ENCODE measurements around the gene SLC4A4. TPM values are rescaled to one million over a fixed set of nuclear protein-coding genes. Genes with fewer than 3 reads are reported as not detected.

The SLC4A4 gene
- total and polyA plus RNA-seq, 10 of the 15 experiments (the other 5 are each of a cell fraction or from before 2014, with no cell fraction given), result 0.05 to 0.44 (median 0.18) TPM

DNA sequence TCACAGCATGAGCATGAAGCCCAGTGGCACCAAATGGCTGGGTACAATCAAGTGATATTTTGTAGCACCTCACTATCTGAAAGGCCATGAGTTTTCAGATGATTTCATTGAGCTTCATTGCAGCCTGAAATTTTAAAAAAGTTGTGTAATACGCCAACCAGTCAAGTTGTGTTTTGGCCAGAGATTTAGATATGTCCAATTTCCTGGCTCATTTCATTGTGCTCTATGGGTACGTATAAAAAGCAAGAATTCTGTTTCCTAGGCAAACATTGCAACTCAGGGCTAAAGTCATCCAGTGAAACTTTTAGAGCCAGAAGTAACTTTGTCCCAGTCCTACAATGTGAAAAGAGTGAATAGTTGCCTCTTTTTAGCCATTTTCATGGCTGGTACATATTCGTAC is 232.5 kb downstream of the SLC4A4 start:
- H3K9me3 ChIP-seq (replicated peaks; ENCODE audit: control insufficient read depth, insufficient read depth, low read length), result no peaks in the 10 kb centered on the region
- no peak overlapping the region for H3K4me2 ChIP-seq (ENCODE audit: control insufficient read depth, insufficient read depth)
- DNase-seq (ENCODE audit: low read depth, low spot score), result no peak
- ChIA-PET POLR2A (no interaction called here), RAD21 (ENCODE audit: unreplicated experiment) (no interaction called here), CTCF (no interaction called here), SMC1A (ENCODE audit: uncharacterized antibody, unreplicated experiment) (no interaction called here)
- 44% methylated on average over 3 of the region's 3 CpGs for WGBS (ENCODE audit: insufficient coverage, insufficient replicate concordance, low lambda C conversion rate, missing lambda C conversion rate)
- intact Hi-C loops (cut with micrococcal nuclease; ENCODE audit: unreplicated experiment), result no loop called here
- H3K4me1 ChIP-seq (ENCODE audit: control insufficient read depth, insufficient read depth, low read length), result no peaks in the 10 kb centered on the region
- no TSS peak for BruUV-seq (replicated peaks)
- no peak overlapping the region for H3K4me3 ChIP-seq
- no peak overlapping the region for H3K27ac ChIP-seq (ENCODE audit: control insufficient read depth, insufficient read depth)
- no peaks in the 10 kb centered on the region for H3K36me3 ChIP-seq (ENCODE audit: control insufficient read depth in 2 of 2, insufficient read depth in 2 of 2, low read length in 1 of 2)
- no peak for FAIRE-seq
- H3K27me3 ChIP-seq (replicated peaks in 1 of 2; ENCODE audit: control insufficient read depth in 2 of 2, insufficient read depth in 2 of 2, low read length in 1 of 2), result no peaks in the 10 kb centered on the region
- H3K79me2 ChIP-seq (ENCODE audit: control insufficient read depth, insufficient read depth, low read length), result no peaks in the 10 kb centered on the region
- H4K20me1 ChIP-seq (ENCODE audit: control insufficient read depth, insufficient read depth), result no peaks in the 10 kb centered on the region
- TF ChIP-seq SKIL (IDR thresholded peaks at IDR 0.05; ENCODE audit: low read depth, poor library complexity, severe bottlenecking), result no peak
- no peak overlapping the region for H2AFZ ChIP-seq (ENCODE audit: control insufficient read depth, low read depth, low read length)
- in situ Hi-C loops (cut with MboI), result no loop called here
- H3K9ac ChIP-seq (ENCODE audit: control insufficient read depth, insufficient read depth, low read length), result no peak overlapping the region
- no peak for ATAC-seq

DNA sequence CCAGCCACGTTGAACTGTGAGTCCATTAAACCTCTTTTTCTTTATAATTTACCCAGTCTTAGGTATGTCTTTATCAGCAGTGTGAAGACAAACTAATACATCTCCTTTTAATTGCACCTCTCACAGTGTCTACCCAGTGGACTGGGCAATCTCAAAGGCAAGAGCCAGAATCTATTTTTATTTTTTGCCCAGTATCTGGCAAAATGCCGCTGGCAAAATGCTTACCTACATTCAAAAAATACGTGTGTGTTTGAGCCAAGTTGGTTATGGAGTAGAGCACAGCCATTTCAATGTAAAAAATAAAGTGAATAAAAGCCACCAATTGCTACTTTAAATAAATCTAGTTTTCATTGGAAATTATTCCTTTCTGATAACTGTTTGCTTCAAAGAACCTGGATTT is 245.2 kb downstream of the SLC4A4 start:
- no peak for DNase-seq (ENCODE audit: low read depth, low spot score)
- no peak overlapping the region for H3K27ac ChIP-seq (ENCODE audit: control insufficient read depth, insufficient read depth)
- no TSS peak for BruUV-seq (replicated peaks)
- no peaks in the 10 kb centered on the region for H4K20me1 ChIP-seq (ENCODE audit: control insufficient read depth, insufficient read depth)
- H3K79me2 ChIP-seq (ENCODE audit: control insufficient read depth, insufficient read depth, low read length), result no peaks in the 10 kb centered on the region
- H3K27me3 ChIP-seq (replicated peaks in 1 of 2; ENCODE audit: control insufficient read depth in 2 of 2, insufficient read depth in 2 of 2, low read length in 1 of 2), result no peaks in the 10 kb centered on the region
- H3K9me3 ChIP-seq (replicated peaks; ENCODE audit: control insufficient read depth, insufficient read depth, low read length), result no peaks in the 10 kb centered on the region
- no peak overlapping the region for H3K4me3 ChIP-seq
- no peak overlapping the region for H3K4me2 ChIP-seq (ENCODE audit: control insufficient read depth, insufficient read depth)
- ChIA-PET POLR2A (no interaction called here), CTCF (no interaction called here), RAD21 (ENCODE audit: unreplicated experiment) (no interaction called here), SMC1A (ENCODE audit: uncharacterized antibody, unreplicated experiment) (no interaction called here)
- FAIRE-seq, result no peak
- no peaks in the 10 kb centered on the region for H3K4me1 ChIP-seq (ENCODE audit: control insufficient read depth, insufficient read depth, low read length)
- H3K9ac ChIP-seq (ENCODE audit: control insufficient read depth, insufficient read depth, low read length), result no peak overlapping the region
- ATAC-seq, result no peak
- 16% methylated on average over 3 of the region's 3 CpGs for WGBS (ENCODE audit: insufficient coverage, insufficient replicate concordance, low lambda C conversion rate, missing lambda C conversion rate)
- H2AFZ ChIP-seq (ENCODE audit: control insufficient read depth, low read depth, low read length), result no peak overlapping the region
- intact Hi-C loops (cut with micrococcal nuclease; ENCODE audit: unreplicated experiment) (no loop called here), in situ Hi-C loops (cut with MboI) (no loop called here)
- H3K36me3 ChIP-seq (ENCODE audit: control insufficient read depth in 2 of 2, insufficient read depth in 2 of 2, low read length in 1 of 2), result no peaks in the 10 kb centered on the region
- TF ChIP-seq TARDBP (IDR thresholded peaks at IDR 0.05; ENCODE audit: borderline replicate concordance) (no peak), NFIC (IDR thresholded peaks at IDR 0.05; ENCODE audit: low read depth, low read length) (no peak), ZNF217 (IDR thresholded peaks at IDR 0.05) (no peak), IKZF2 (IDR thresholded peaks at IDR 0.05) (no peak), KLF5 (IDR thresholded peaks at IDR 0.05; ENCODE audit: partially characterized antibody) (no peak), HDAC2 (IDR thresholded peaks at IDR 0.05) (no peak), STAT3 (IDR thresholded peaks at IDR 0.05; ENCODE audit: low read depth, low read length) (no peak), ZNF24 (IDR thresholded peaks at IDR 0.05) (no peak), REST (IDR thresholded peaks at IDR 0.05; ENCODE audit: low read depth, low read length) (no peak)
- TF ChIP-seq, protein P1, sequence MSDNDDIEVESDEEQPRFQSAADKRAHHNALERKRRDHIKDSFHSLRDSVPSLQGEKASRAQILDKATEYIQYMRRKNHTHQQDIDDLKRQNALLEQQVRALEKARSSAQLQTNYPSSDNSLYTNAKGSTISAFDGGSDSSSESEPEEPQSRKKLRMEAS (IDR thresholded peaks at IDR 0.05; ENCODE audit: low read depth, low read length), result no peak
- TF ChIP-seq, protein P2, sequence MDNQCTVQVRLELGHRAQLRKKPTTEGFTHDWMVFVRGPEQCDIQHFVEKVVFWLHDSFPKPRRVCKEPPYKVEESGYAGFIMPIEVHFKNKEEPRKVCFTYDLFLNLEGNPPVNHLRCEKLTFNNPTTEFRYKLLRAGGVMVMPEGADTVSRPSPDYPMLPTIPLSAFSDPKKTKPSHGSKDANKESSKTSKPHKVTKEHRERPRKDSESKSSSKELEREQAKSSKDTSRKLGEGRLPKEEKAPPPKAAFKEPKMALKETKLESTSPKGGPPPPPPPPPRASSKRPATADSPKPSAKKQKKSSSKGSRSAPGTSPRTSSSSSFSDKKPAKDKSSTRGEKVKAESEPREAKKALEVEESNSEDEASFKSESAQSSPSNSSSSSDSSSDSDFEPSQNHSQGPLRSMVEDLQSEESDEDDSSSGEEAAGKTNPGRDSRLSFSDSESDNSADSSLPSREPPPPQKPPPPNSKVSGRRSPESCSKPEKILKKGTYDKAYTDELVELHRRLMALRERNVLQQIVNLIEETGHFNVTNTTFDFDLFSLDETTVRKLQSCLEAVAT (IDR thresholded peaks at IDR 0.05), result no peak

Data from GM12878 (cell line).